Adrenal gland (tissue), 12 donors: Measurements from ENCODE around the gene PEF1. TPM values are rescaled to one million over a fixed set of nuclear protein-coding genes. Genes with fewer than 3 reads are reported as not detected.
A peak's percentile ranks its signal among the peaks of the same experiment; 100 is the strongest.

Source experiments
- DNase-seq, 7 donors: peaks; one replicate each; pipeline ENCODE4 v3.0.0-alpha.2; 2019 to 2020
- H3K27ac ChIP-seq, 5 donors: fragments of 200-600 bp; sonication (generic) in 4 of 5; 1 replicate in 3 of 5; 2 replicates in 2 of 5; pipeline versions ENCODE4 v1.5.1 to v1.8.0; 2016 to 2020; ENCODE audit warnings: mild to moderate bottlenecking in 1 of 5
- H3K27me3 ChIP-seq: fragments of 200-600 bp; 2 replicates; pipeline ENCODE4 v1.8.0; 2021
- H3K36me3 ChIP-seq, 2 donors: fragments of 200-600 bp; replicated peaks in 1 of 2; 1 replicate in 1 of 2; 2 replicates in 1 of 2; pipeline versions ENCODE4 v1.5.1 to v1.8.0; 2018 to 2022
- H3K4me1 ChIP-seq, 2 donors: fragments of 200-600 bp; replicated peaks in 1 of 2; 1 replicate in 1 of 2; 2 replicates in 1 of 2; pipeline versions ENCODE4 v1.5.1 to v1.8.0; 2018 to 2021
- H3K4me3 ChIP-seq, 4 donors: fragments of 200-600 bp; sonication (generic) in 3 of 4; one replicate each; pipeline ENCODE4 v1.5.1; 2016 to 2018
- H3K9me3 ChIP-seq, 3 donors: fragments of 200-600 bp; sonication (generic) in 1 of 3; replicated peaks in 1 of 3; 1 replicate in 2 of 3; 2 replicates in 1 of 3; pipeline versions ENCODE4 v1.5.1 to v1.8.0; 2016 to 2021
- CTCF ChIP-seq, 6 experiments: fragments of 450-650 bp in 4 of 6; fragments of 200-600 bp in 2 of 6; sonication (generic) in 1 of 6; IDR thresholded peaks; 1 replicate in 5 of 6; 2 replicates in 1 of 6; pipeline versions ENCODE4 v1.5.1 to v1.8.0; 2016 to 2021; ENCODE audit warnings: antibody characterized with exemption in 6 of 6, mild to moderate bottlenecking in 2 of 6, moderate library complexity in 1 of 6
- POLR2A ChIP-seq, 2 donors: fragments of 450-650 bp; IDR thresholded peaks; one replicate each; pipeline ENCODE4 v1.6.1; 2017; ENCODE audit warnings: antibody characterized with exemption in 2 of 2, mild to moderate bottlenecking in 2 of 2, moderate library complexity in 1 of 2
- WGBS, 4 donors: extraction: QIAGEN DNeasy Blood & Tissue Kit in 2 of 4; methylation state at CpG; one replicate each; pipeline versions ENCODE4 v1.1.5 to v1.1.7; 2013 to 2017; 5-methylcytosine and 5-hydroxymethylcytosine counted together
- intact Hi-C, 2 donors: fragments of 100-400 bp; cut with DNase I; formaldehyde crosslinking; loops; one replicate each; pipeline versions ENCODE4 v1.14.1 to v1.15.0; 2022 to 2023
- polyA plus RNA-seq, 3 donors: library from polyadenylated mRNA; stranded (reverse); fragments of 200-250 nt in 2 of 3; fragments of 350-450 nt in 1 of 3; fragmentation: Illumina TruSeq in 1 of 3; extraction: RNeasy Lipid Tissue Mini Kit (QIAGEN cat#74804) in 1 of 3; gene quantifications; one replicate each; pipeline ENCODE4 v1.2.3, GENCODE V29; 2013 to 2014
- total RNA-seq, 9 donors: library from RNA; depleted of rRNA in 4 of 9; stranded (reverse); fragments of >200 nt in 4 of 9; fragments of 120-200 nt in 1 of 9; fragmentation: NEBNext Ultra II Directional in 1 of 9; extraction: Animal tissue kit (Norgen Biotek cat#: 25700) in 1 of 9; gene quantifications; one replicate each; pipeline versions ENCODE4 v1.1.0 to v1.2.4, GENCODE V29; 2013 to 2023
- donor health status: healthy with polysubstance abuse.
- donor health status: Bipolar disorder and iron deficiency.
- donor health status: DM: yes; HTN: yes; CAD: no.
- donor health status: DM: no; HTN: no; CAD: no.
- donor health status: DM: no; HTN: no; CAD: no.
- donor health status: DM: yes; HTN: yes; CAD: no.

PEF1 gene
- total and polyA plus RNA-seq, 12 donors = 58.2 to 132 (median 86.2) TPM

GRCh38 chr1:31628931-31629556 is 15.6 kb downstream of the PEF1 start:
- no peak for TF ChIP-seq CTCF (IDR thresholded peaks at IDR 0.05)
- no peak for TF ChIP-seq POLR2A (IDR thresholded peaks at IDR 0.05)
- DNase-seq = no peak
- Histone ChIP-seq H3K27me3 (no peaks in the 10 kb centered on the region), H3K4me3 (no peak overlapping the region), H3K36me3 (peaks cover 0 to 53% of the 10 kb centered on the region in 2 donors), H3K4me1 (peaks cover 27 to 34% of the 10 kb centered on the region in 2 donors), H3K9me3 (no peaks in the 10 kb centered on the region), H3K27ac (peak overlapping the region in 3 of 5 donors; percentile 75 to 89 (median 87))
- 82 to 90% (median 88%) methylated on average over 5 to 6 of the region's 6 CpGs for WGBS, 4 donors
- intact Hi-C loops = no loop called here

- peaks cover 27 to 34% of the 10 kb centered on the region in 2 donors for H3K4me1 ChIP-seq
- no peaks in the 10 kb centered on the region for H3K9me3 ChIP-seq
- peaks cover 0 to 49% of the 10 kb centered on the region in 2 donors for H3K36me3 ChIP-seq
- intact Hi-C loops = no loop called here
- H3K4me3 ChIP-seq = no peak overlapping the region
- H3K27ac ChIP-seq = peak overlapping the region; percentile 18 to 89 (median 75)
- DNase-seq = peak in 5 of 7 donors; percentile 67 to 83 (median 73)
- no peak for TF ChIP-seq CTCF (IDR thresholded peaks at IDR 0.05)
- peak in 1 of 2 donors; percentile 24 for TF ChIP-seq POLR2A (IDR thresholded peaks at IDR 0.05)
- WGBS, 4 donors = 51 to 59% (median 54%) methylated on average over 9 to 11 of the region's 11 CpGs
- H3K27me3 ChIP-seq = no peaks in the 10 kb centered on the region
Observed at GRCh38 chr1:31627930-31628559, 16.6 kb downstream of the PEF1 start.

- H3K27ac ChIP-seq = peak overlapping the region; percentile 53 to 89 (median 79)
- 18 to 40% (median 22%) methylated on average over 2 to 13 of the region's 13 CpGs for WGBS, 4 donors
- H3K27me3 ChIP-seq = no peaks in the 10 kb centered on the region
- no peak overlapping the region for H3K4me3 ChIP-seq
- TF ChIP-seq POLR2A (IDR thresholded peaks at IDR 0.05) (no peak), CTCF (IDR thresholded peaks at IDR 0.05) (no peak)
- H3K9me3 ChIP-seq = no peaks in the 10 kb centered on the region
- DNase-seq = peak; percentile 71 to 94 (median 85)
- intact Hi-C loops = no loop called here
- H3K4me1 ChIP-seq = peaks cover 27 to 34% of the 10 kb centered on the region in 2 donors
- H3K36me3 ChIP-seq = peaks cover 0 to 43% of the 10 kb centered on the region in 2 donors
Observed at GRCh38 chr1:31627301-31627929, 17.3 kb downstream of the PEF1 start.
